Stomach (tissue), 4 donors: ENCODE results near the gene OSM.

Experiments used
- EP300 ChIP-seq: sonication (generic); formaldehyde crosslinking; IDR thresholded peaks from one replicate; pipeline ENCODE4 v1.6.1; 2017; ENCODE audit warnings: antibody characterized with exemption
- POLR2A ChIP-seq, 4 donors: fragments of 450-650 bp; IDR thresholded peaks; one replicate each; pipeline ENCODE4 v1.6.1; 2016; ENCODE audit warnings: antibody characterized with exemption in 4 of 4, control low read depth in 2 of 4, mild to moderate bottlenecking in 1 of 4, moderate library complexity in 1 of 4
- TF ChIP-seq, protein P1 (sequence below), 7 experiments: fragments of 450-650 bp in 4 of 7; fragments of 200-600 bp in 3 of 7; sonication (generic) in 3 of 7; IDR thresholded peaks; one replicate each; pipeline ENCODE4 v1.5.1; 2016 to 2019; ENCODE audit warnings: antibody characterized with exemption in 7 of 7, control low read depth in 2 of 7, mild to moderate bottlenecking in 1 of 7

GRCh38 chr22:30233582-30233981 lies 33.1 kb downstream of the OSM start:
- TF ChIP-seq EP300, result no peak
- TF ChIP-seq, protein P1, sequence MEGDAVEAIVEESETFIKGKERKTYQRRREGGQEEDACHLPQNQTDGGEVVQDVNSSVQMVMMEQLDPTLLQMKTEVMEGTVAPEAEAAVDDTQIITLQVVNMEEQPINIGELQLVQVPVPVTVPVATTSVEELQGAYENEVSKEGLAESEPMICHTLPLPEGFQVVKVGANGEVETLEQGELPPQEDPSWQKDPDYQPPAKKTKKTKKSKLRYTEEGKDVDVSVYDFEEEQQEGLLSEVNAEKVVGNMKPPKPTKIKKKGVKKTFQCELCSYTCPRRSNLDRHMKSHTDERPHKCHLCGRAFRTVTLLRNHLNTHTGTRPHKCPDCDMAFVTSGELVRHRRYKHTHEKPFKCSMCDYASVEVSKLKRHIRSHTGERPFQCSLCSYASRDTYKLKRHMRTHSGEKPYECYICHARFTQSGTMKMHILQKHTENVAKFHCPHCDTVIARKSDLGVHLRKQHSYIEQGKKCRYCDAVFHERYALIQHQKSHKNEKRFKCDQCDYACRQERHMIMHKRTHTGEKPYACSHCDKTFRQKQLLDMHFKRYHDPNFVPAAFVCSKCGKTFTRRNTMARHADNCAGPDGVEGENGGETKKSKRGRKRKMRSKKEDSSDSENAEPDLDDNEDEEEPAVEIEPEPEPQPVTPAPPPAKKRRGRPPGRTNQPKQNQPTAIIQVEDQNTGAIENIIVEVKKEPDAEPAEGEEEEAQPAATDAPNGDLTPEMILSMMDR (IDR thresholded peaks at IDR 0.05), result no peak
- TF ChIP-seq POLR2A (IDR thresholded peaks at IDR 0.05), result no peak
